C1 segment of cervical spinal cord (tissue), 14 donors: ENCODE data around the gene CNP.

Experiments
- DNase-seq, 14 donors: peaks; one replicate each; lab custom pipeline; 2025; lab: John Stamatoyannopoulos, UW

The CNP gene

DNA sequence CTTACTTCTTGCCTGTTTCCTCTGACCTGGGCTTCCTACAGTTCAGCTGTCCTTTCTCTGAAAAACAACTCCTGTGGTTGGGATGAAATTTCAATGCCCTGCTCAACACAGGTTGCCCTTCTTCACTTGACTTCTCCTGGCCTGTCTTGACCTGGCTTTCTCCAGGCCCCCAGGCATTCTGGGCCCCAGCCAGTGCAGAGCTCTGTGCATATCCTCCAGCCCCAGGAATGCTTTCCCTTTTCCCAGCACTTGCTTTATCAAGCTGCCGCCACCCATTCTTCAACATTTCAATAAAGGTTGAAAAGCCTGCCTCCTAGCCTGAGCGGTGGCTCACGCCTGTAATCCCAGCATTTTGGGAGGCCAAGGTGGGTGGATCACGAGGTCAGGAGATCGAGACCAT, 25.4 kb upstream of the CNP start:
- no peak for DNase-seq

DNA sequence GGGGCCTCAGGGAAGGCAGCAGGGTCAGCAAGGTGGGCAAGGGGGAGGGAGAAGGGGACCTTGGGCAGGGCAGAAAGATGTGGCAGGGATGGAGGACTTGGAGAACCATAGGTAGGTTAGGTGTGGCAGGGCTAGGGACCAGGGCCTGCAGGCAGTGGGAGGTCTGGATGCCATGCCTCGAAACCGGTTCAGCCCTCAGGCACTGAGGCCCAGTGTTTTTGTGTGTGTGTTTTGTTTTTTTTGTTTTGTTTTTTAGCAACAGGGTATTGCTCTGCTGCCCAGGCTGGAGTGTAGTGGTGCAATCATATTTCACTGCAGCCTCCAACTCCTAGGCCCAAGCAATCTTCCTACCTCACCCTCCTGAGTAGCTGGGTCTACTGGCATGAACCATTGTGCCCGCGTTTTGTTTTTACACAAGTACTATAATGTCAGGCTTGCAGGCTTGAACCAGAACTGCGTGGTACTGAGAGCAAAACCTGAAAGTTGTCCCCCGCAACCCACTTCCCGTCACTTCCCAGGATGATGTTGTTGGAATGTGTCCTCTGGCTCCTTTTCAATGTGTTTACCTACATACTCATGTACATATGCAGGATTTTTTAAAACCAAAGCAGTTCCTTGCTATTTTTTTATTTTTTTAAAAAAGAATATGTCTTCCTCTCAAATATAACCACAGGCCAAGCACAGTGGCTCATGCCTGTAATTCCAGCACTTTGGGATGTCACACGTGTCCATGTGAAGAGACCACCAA, 23.8 kb upstream of the CNP start:
- DNase-seq: no peak

DNA sequence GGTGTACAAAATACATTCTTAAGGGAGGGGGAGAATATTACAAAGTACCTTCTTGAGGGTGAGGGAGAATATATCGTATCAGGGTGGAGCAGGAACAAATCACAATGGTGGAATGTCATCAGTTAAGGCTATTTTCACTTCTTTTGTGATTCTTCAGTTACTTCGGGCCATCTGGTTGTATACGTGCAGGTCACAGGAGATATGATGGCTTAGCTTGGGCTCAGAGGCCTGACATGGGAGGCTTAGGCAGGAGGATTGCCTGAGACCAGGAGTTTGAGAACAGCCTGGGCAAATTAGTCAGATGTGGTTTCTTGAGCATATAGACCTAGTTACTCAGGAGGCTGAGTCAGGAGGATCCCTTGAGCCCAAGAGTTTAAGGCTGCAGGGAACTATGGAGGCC, 23.1 kb upstream of the CNP start:
- DNase-seq: no peak

DNA sequence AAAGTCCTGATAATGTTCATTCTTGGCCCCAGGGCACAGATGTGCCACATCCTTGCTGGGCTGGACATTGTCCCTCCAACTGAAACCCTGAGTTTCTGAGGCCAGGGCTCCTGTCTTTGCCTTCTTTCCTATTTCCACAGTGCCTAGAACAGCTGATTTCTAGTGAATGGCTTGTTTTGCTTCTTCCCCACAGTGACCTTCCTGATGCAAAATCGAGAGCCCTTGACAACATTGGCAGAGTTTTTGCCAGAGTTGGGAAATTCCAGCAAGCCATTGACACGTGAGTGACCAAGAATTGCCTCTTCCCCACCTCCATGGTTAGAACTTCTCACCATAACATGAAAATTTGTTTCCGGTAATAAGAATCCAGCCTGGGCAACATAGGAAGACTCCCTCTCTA, 21.7 kb upstream of the CNP start:
- no peak for DNase-seq

DNA sequence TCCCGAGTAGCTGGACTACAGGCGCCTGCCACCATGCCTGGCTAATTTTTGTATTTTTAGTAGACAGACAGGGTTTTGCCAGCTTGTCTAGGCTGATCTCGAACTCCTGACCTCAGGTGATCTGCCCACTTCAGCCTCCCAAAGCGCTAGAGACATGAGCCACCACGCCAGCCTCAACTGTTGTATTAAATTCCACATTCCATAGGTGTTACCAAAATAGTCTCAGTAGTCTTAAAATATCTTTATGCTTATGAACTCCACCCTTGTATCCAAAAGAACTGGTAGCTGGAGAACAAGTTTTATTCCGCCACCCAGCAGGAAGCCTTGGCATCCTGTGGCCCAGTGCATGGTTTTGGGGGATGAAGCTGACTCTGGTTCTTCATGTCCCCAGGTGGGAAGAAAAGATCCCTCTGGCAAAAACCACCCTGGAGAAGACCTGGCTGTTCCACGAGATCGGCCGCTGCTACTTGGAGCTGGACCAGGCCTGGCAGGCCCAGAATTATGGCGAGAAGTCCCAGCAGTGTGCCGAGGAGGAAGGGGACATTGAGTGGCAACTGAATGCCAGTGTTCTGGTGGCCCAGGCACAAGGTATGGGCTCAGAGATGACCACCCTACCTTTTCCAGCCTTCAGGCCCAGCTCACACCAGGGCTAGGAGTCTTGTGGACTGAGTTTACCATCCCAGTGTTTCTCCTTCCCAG, 17.7 kb upstream of the CNP start:
- no peak for DNase-seq

DNA sequence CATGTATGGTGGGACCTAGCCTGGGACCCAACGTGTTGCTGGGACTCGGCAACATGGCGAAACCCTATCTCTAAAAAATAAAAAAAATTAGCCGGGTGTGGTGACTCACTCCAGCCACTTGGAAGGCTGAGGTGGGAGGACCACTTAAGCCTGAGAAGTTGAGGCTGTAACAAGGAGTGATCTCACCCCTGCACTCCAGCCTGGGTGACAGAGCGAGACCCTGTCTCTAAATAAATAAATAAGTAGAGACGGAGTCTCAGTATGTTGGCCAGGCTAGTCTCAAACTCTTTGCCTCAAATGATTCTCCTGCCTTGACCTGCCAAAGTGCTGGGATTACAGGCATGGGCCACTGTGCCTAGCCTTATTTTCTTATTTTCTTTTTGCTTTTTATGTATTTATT, 10.1 kb upstream of the CNP start:
- no peak for DNase-seq

DNA sequence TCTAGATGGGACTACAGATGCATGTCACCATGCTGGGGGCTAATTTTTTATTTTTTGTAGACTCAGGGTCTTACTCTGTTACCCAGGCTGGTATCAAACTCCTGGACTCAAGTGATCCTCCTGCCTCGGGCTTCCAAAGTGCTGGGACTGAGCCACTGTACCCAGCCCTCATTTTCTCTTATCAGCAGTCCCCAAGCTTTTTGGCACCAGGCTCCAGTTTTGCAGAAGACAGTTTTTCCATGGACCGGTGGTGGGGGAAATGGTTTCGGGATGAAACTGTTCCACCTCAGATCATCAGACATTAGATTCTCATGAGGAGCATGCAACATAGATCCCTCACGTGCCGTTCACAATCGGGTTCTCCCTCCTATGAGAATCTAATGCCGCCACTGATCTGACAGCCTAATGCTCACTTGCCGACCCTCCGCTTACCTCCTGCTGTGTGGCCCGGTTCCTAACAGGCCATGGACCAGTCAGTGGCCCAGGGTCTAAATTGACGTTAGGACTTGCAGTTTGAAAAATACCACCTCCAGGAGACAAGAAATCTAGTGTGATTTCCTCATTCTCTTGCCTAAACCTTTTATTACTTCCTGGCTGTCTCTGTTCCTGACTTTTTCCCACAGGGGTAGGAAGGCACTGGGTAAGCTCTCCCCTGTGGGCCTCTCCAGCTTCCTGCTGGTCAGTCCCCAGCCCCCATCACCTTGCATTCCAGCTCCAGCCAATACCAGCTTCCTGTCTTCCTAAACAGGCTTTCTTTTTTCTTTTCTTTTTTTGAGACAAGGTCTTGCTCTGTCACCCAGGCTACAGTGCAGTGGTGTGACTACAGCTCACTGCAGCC, 9.3 kb upstream of the CNP start:
- DNase-seq: no peak

DNA sequence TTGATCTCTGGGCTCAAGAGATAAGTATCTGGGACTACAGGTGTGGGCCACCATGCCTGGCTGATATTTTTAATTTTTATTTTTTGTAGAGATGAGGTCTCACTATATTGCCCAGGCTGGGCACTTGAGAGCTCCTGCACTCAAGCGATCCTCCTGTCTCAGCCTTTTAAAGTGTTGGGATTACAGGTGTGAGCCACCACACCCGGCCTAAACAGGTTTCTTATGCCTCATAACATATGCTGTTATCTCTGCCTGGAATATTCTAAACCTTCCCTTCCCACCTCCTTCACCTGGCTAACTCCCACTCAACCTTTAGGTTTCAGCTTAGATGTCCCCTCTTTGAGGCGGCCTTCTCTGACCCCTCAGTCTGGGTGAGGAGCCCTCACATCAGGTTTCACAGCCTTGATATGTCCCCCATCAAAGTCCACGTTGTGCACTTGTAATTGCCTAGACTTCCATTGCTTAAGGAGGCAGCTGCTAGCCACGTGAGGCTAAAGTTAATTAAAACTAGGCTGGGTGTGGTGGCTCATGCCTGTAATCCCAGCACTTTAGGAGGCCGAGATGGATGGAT, 8.6 kb upstream of the CNP start:
- DNase-seq: no peak

DNA sequence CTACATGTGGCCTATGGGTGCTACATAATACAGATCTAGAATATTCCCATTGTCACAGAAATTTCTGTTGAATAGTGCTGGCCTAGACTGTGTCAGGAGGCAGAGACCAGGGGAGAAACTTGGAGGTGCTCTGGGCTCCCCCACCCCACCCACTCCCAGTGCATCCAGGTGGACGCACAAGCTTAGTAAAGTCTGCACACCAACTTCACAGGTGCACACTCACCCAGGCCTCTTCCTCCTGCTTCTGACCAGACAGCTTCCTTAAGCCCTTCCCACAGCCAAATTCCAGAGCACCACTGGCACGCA, 7.6 kb upstream of the CNP start:
- no peak for DNase-seq

DNA sequence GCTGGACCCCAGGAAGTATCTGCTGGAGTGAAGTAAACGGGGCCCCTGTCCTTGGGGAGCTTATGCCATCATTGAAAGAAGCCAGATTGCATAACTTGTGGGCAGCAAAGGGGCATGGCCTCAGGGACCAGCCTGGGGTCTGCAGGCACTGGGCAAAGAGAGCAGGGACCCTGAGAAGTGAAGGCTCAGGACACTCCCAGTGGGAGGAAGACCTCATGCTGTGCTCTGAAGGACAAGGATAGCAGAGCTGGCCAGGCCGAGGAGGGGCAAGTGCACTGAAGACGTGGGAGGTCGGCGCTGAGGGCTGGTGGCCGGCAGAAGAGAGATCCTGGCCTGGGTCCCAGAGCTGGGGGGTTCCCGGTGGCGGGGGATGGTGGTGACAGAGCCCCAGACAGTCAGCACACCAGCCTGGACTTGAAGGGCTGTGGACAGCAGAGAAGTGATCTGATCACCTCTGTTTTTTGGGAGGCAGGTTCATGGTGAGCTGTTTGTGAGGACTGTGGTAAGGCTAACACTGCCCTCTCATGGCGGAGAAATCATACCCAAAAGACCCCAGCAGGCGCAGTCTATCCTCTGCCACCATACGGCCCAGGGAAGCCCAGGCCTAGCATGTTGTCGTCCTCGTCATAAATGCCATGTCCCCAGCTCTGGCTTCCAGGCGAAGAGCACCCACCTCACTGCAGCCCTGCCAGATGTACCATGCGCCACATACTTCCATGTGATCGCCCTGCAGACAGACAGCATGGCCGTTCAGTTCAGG, 7.1 kb upstream of the CNP start:
- peak in 3 of 14 donors; percentile 5 to 24 (median 18) for DNase-seq

DNA sequence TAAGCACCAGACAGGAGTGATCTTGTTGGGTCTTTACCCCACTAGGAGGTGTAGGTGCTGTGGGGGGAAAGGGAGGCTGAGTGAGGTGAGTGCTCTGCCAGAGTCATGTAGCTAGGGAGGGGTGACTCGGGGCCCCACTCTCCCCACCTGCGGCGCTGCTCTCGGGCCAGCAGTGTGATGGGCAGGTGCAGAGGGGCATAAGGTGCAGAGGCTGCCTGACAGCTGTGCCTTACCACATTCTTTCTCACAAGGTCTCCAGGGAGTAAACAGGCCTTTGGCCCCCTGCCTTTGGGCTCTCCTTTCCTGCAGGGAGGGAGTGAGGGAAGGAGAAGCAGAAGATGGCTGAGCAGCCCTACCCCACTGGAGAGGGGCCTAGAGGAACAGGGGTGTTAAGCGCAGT, 4.5 kb upstream of the CNP start:
- DNase-seq: no peak

DNA sequence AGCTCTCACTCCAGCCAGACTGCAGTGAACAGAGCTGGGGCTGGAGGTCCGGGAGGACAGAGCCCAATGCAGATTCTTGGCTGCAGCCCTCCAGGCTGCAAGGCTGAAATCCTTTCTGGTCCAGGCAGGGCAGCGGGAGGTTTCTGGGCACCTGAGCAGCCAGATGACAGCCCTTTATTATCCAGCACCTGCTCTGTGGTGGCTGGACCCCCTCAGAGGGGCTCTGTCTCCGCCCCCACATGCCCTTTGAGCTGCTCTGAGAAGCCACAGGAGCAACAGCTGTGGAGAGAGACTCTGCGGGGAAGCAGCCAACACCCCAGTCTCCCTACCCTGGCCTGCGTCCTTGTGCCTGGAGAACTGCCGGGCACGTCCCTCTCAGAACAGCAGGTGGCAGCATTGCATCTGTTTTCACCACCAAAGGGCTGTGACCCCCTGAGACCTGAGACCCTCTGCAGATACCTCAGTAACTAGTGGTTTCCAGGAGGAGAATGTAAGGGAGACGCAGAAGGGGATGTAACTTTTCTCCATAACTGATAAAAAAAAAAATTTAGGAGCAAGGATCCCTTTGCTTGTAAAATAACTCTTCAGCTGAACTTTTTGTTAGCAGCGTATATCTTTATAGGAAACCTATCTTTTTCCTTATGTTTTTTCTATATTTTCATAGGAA, 3.7 kb upstream of the CNP start:
- peak in 12 of 14 donors; percentile 31 to 71 (median 64) for DNase-seq

DNA sequence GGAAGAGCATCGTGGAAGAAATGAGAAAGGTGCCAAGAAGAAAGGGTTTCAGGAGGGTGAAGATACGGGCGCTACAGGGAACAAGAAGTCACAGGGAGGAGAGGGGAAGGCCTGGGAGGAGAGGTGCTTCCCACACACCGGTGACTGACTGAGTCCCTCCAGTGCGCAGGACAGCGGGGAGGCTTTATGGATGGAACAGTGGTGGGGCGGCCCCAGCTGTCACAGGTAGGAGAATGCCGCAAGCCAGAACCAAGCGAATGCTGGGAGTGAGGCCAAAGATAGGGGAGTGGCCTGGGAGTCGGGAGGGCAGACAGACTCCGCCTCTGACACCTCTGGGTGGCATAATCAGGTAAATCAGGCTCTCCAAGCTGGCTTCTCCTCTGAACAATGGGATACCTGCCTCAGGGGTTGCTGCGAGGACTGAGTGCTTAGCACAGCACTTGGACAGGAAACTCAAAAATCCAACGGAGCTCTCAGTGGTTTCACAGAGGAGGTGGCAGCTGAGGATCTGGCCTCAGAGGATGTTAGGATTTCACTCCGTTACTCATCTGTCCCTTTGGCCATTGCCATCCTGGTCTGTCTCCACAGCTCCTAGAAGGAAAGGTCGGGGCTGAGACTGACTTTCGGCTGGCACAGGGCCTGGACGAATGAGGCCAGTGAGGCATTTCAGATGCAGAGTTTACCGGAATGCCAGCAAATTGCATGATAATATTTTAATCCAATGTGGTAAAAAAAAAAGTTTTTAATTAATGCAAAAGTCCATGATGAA, 717 bp upstream of the CNP start:
- peak in 8 of 14 donors; percentile 47 to 77 (median 60) for DNase-seq

DNA sequence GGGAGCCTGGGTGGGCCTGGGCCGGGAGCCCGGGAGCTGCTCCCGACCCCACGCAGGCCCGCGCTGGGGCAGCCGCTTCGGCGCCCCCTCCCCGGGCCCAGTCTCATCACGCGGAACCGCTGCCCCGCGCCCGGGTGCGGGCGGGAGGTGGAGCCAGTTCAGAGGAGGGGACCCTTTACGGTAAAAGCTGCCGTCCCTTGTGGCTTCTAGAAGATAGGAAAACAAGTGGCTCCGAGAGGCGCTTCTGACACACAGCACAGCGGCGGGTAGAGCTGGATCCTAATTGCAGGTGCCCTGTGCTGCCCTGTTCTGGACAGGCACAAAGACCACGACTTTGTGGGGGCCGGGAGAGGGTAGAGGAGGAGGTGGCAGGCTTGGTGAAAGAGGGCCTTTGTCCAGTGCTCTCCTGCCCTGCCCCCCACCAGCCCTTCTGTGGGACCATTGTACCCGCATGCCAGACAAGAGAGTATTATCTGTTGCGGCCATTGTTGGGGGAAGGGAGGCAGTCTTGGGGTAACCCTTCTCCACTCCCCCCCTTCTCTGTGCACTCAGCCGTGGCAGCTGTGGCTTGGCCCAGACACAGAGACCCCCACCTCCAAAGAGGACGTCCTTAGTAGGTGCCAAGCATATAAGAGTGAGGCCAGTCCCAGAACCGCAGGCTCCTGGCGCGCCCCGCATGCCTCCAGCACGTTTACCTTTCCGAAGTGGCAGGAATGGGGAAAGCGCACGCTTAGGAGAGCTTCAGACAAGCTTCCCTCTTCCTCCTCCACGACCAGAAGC, 736 bp downstream of the CNP start:
- peak in 13 of 14 donors; percentile 27 to 96 (median 88) for DNase-seq

DNA sequence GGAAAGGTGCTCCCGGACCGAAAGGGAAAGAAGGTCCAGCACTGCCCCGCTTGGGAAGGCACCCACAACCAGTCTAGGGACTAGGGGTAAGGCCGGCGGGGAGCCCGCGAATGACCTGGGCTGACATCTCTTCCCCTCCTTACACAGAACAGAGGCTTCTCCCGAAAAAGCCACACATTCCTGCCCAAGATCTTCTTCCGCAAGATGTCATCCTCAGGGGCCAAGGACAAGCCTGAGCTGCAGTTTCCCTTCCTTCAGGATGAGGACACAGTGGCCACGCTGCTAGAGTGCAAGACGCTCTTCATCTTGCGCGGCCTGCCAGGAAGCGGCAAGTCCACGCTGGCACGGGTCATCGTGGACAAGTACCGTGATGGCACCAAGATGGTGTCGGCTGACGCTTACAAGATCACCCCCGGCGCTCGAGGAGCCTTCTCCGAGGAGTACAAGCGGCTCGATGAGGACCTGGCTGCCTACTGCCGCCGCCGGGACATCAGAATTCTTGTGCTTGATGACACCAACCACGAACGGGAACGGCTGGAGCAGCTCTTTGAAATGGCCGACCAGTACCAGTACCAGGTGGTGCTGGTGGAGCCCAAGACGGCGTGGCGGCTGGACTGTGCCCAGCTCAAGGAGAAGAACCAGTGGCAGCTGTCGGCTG, 1.5 kb downstream of the CNP start:
- DNase-seq: peak in 5 of 14 donors; percentile 57 to 68 (median 64)

DNA sequence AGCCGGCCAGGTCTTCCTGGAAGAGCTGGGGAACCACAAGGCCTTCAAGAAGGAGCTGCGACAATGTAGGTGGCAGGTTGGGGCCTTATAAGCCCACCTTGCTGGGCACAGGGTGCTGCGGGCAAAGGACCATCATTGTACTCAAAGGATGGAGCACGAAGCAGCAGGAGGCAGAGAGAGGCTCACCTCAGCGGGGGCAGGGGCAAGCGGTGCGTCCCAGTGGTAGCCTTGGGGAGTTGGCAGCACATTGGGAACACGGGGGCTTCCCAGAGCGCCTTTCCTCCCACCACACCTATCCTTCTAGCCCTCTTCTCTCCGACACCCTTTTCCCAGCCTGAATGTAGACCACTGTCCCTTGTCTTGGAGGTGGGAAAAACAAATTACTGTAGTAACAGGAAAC, 2.1 kb downstream of the CNP start:
- DNase-seq: no peak

DNA sequence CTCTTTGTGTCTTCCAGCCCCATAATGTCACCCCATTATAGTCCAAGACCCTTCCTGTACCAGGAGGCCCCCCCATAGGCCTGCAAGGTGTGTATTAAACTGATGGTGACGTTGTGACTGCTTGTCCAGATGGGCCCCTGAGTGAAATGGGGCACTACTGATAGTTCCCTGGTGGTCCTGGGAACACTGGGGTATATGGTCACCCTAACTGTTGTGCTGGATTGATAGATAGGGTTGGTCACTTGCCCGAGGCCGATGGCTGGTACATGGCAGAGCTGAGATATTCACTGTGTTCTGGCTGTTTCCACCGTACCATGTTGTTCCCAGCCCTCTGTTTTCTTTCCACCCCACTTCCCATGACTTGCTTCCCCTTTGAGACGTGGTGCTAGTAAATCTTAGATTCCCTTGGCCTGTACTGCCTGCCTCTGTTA, 4.3 kb downstream of the CNP start:
- DNase-seq: no peak

DNA sequence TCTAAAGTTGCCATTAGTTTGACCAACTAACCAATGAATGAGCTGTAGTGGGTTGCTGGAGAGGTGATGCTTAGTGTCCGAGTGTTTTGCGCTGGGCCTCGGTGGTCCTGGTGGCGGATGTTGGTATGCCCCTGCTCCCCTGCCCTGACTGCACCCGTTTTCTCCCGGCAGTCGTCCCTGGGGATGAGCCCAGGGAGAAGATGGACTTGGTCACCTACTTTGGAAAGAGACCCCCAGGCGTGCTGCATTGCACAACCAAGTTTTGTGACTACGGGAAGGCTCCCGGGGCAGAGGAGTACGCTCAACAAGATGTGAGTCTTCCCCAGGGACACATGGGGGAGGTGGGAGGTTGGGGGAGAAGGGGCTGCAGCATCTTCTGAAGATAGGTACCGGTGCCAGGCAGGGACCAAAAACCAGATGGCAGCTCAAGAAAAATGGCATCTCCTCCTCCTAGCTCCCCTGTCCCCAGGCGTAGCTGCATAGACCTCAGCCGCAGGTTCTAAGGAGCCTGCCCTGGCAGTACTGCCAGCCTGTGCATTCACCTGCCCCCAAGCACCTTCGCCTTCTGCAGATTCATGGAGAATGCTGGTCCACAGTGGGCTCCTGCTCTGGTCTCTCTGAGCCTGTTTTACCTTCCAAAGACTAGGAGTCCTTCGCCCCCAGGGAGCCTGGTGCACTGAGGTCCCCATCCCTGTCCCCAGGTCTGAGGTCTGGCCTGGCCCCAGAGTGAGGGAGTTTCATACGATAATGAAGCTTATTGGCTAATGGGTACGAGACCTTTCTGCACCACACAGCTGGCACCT, 5.3 kb downstream of the CNP start:
- DNase-seq: no peak
